CD4-positive, alpha-beta T cell treated with Interleukin-6 at 100 ng/mL for 8 hours (primary cell): ENCODE measurements around the gene YARS1.

Experiments used
- DNase-seq: peaks from one replicate; pipeline ENCODE4 v3.0.0-alpha.2; 2020; ENCODE audit warnings: mixed read lengths, low spot score

Gene YARS1

DNA sequence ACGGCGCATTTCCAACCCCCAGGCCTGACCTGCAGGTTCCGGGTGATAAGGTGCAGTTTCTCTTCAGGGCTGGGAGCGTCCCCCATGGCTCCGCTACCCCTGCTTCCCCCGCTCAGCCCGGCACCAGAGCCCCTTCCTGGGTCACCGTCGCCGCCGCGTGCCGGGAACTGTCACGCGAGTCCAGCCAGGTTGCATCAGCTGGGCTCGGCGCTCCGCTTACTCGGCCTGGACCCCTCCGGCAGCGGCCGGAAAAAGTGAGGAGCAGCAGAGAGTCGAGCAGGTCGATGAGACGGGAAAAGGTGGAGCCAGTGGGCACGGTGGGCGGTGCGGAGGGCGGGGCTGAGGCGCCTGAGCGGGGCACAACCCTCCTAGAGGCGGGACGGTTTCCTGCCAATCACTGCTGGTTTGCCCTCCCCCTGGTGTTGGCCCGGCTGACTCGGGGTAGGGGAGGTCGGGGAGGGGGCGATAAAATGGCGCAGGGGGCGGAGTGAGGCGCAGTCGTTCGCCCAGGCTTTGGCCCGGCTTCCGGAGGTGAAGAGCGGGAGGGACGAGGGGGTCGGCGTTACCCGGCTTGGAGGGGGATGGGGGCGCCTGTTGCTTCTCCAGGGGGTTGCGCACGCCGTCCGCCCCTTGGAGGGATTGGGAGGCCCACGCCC, at the start of gene YARS1, which contains the start of gene S100PBP:
Gene YARS1 (minus strand): TSS at position 200 of the 656 bp plus-strand sequence. CDS start 114 bp downstream, at position 86.
Gene S100PBP (plus strand): TSS at position 495 of the 656 bp plus-strand sequence. CDS start 8,447 bp downstream, outside the sequence.
- DNase-seq = peak; percentile 99

GRCh38 chr1:32865639-32866405, 48.7 kb upstream of the YARS1 start:
- no peak for DNase-seq

- DNase-seq = no peak
Measured at GRCh38 chr1:32864375-32865019, 47.3 kb upstream of the YARS1 start.

DNA sequence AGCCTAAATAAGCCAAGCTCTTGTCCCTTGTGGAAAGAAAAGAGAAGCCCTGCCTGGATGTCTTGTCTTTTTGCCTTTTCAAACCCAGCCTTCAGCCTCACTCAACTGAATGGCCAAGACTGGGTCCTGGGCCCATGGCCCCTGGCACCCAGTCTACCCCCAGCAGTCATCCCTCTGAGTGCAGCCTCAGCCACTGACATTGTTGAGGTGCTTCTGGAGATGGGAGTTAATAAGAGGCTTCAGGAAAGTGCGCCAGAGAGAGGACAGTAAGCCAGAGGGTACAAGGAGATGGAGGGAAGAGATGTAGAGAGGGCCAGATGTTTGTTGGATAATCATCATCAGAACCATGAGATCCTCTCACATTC, 46.7 kb upstream of the YARS1 start:
- DNase-seq = no peak

- DNase-seq = no peak
Measured at GRCh38 chr1:32863218-32863880, 46.2 kb upstream of the YARS1 start.

DNA sequence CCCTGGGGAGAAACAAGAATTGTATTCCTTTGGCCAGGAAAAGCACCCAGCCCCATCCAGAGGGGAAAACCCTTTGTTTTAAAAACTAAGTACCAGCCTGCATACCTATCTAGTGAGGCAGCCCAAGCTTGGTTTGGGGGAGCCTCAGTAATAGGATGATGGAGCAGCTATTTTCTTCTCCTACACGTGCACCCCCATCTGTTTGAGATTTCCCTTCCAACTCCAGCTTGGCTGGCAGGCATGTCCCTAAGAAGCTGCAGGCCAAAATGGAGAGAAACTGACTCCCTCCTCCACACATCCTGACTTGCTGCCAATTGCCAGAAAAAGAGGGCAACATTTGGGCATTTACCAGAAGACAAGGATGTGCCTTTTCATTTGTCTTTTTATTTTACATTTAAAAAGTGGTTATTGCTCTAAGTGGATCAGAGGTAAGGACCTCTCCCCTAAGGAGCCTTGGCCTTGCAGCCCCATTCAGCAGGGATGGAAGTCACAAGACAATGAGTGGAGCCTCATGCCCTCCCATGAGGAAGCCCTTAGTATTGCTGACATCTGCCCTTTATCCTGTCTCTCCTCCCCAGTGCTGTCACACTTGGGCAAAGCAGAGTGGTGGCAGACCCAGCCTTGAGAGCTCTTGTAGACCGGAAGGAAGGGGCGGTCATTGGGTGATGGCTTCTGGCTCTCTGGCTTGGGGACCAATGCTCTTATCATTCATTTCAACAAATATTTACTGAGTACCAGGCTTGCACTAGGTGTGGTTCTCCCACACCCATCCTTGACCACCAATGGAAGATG, 44.9 kb upstream of the YARS1 start:
- DNase-seq = no peak

DNA sequence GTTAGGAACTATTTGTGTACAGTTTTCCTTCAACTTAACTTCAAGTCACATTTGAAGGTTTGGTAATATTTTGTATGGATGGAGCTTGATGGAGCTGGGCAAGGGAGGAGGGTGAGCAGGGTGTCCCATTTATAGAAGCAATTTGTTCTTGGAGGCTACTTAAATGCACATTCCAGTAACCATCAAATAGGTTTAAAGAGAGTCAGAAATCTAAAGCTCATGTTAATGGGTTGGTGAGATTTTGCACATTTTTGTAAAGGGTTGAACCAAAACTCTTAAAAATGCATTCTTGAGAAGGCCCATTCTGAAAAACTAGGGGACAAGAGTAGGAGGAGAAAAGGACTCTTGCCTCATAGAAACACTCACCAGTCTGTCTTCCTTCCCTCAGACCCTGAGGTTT, 43.4 kb upstream of the YARS1 start:
- no peak for DNase-seq

DNA sequence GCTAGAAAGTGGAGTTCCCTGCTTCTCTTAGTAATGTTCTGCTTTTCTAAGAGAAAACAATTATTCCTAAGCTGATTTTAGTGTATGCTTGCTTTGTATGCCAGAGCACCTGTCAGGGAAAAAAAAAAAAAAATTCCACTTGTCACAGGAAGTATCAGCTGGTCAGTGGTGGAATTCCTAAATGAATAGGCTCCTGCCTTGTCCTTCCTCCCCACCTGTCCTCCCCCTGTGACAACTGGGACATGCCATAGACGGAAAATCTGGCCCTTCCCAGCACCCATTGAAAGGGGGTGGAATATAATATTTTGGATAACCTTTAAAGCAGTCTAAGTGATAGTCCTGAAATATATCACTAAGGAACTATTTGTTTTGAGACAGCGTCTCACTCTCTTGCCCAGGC, 42.8 kb upstream of the YARS1 start:
- DNase-seq = no peak

DNA sequence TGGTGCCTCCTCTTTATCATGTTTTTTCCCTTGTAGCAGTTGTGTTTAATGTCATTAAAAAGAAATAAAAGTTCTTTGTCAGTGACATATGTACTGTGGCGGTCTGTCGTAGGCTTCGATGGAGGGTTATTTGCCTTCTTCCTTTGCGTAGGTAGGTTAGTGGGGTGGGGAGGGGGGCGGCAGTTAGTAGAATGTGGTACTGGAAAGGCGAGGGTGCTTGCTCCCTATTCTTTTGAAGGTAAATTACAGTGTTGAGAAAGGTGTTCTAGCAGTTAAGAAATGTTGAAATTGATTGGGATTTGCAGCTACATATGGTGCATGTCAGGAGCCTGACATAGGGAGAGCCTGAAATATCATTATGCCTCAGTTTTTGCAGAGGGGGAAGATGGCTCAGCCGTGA, 41.6 kb upstream of the YARS1 start:
- DNase-seq = no peak

- no peak for DNase-seq
Measured at GRCh38 chr1:32858136-32858535, 41.0 kb upstream of the YARS1 start.

- DNase-seq = no peak
Measured at GRCh38 chr1:32855861-32856617, 38.9 kb upstream of the YARS1 start.

DNA sequence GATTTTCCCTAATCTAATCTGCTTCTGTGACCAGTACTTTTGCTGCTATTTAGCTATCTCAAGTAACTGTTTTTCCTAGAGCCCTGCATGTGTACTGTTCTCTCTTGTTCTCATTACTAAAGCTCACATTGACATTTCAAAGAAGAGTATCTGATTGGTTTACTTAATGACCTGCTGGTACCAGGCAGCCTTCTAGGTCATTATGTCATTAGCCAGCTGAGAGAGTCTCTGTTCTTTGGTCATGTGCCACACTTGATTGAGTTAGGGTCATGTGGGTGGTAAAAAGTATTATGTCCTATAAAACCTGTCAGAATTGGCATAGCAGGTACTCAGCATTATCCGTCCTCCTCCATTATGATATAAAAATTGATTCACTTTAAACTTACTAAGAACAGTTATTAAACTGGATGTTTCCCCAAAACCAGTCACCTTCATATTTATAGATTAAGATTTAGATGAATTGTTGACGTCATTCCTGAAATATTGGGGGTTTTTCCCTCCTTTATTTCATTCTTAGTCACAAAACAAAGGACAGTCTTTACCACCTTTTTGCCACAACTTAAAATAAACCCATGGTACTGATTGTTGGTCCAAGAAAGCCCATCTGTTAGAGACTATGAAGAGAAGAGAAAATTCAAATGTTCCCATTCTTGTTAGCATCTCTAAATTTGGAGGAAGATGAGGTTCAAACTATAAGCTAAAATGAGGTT, 31.4 kb upstream of the YARS1 start:
- DNase-seq = no peak

GRCh38 chr1:32831878-32832277, 14.7 kb upstream of the YARS1 start:
- no peak for DNase-seq

GRCh38 chr1:32830092-32830852, 13.1 kb upstream of the YARS1 start:
- no peak for DNase-seq

GRCh38 chr1:32828341-32828740, 11.2 kb upstream of the YARS1 start:
- DNase-seq = no peak

GRCh38 chr1:32825181-32825580, 8.0 kb upstream of the YARS1 start:
- DNase-seq = no peak

GRCh38 chr1:32818804-32819541, 1.8 kb upstream of the YARS1 start:
- DNase-seq = peak; percentile 14
